HG02970 (cell line): ENCODE measurements around the gene ARL5C.

Experiments
- ATAC-seq: cut with Tn5 transposase; IDR thresholded peaks from one replicate; pipeline ENCODE4 v1.9.1; 2021; ENCODE audit warnings: mild to moderate bottlenecking, moderate library complexity, moderate number of reproducible peaks; ENCODE audit not compliant: unreplicated experiment, low FRiP score

ARL5C gene

DNA sequence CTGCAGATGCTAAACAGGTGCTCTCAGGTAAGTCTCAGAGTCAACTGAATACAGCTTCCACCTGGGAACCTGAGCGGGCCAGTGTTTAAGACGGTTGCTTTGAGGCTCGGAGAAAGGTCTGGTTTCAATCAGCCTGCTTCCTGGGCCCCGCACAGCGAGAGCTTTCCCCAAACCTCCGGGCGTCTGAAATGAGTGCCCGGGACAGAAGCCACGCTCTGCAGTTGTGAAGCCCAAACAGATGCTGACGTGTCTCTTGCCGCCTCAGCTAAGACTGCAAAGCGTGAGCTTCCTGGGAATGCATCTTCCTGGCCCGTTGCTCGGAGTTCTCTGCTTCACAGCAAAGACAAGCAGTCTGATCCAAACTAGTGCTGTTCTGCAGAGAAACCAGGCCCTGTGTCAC lies 51.2 kb downstream of the ARL5C start:
- ATAC-seq = no peak

DNA sequence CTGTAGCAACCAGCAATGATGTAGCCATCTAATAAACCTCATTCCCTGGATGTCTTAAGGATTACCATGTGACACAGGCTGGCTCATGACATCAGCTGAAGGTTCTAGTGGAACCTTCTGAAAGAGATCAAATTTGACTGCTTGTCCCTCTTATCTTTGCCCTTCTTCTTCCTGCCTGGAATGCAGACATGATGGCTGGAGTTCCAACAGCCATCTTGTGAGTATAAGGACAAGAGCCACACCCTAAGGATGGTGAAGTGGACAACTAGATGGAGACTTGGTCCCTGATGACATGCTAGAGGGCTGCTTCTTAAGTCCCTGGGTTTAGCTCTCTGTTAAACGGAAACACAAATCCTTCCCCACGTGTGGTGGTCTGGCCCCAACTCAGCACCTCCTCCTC lies 52.1 kb downstream of the ARL5C start:
- no peak for ATAC-seq

DNA sequence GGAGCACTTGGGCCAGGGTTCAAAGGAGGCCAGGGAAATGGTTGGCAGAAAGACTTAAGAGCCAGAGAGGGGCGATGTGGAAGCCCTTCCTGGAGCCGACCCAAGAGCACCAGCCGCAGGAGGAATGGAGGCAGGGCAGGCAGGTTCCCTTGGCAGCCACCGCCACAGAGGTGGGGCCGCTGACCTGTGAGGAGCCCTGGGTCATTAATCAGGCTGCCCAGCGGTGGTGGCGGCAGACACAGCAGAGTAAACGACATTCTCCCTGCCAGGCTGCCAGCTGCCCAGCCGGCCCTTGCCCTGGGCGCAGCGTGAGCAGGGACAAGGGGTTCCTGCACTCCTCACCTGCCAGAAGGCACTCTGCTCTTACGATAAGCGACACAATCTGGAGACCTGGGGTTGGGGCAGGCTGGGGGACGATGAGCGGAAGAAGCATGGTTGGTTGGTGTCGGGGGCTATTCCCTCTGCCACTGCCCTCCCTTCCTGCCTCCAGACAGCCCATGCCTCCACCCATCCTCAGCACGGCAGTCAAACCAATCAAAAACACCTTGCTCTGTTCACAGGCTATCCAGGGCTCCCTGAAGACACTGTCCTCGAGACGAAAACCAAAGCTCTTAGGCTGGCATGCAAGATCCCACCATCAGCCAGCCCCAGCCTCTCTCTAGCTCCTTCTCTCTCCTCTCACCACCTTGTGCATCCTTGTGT lies 55.4 kb downstream of the ARL5C start:
- no peak for ATAC-seq

DNA sequence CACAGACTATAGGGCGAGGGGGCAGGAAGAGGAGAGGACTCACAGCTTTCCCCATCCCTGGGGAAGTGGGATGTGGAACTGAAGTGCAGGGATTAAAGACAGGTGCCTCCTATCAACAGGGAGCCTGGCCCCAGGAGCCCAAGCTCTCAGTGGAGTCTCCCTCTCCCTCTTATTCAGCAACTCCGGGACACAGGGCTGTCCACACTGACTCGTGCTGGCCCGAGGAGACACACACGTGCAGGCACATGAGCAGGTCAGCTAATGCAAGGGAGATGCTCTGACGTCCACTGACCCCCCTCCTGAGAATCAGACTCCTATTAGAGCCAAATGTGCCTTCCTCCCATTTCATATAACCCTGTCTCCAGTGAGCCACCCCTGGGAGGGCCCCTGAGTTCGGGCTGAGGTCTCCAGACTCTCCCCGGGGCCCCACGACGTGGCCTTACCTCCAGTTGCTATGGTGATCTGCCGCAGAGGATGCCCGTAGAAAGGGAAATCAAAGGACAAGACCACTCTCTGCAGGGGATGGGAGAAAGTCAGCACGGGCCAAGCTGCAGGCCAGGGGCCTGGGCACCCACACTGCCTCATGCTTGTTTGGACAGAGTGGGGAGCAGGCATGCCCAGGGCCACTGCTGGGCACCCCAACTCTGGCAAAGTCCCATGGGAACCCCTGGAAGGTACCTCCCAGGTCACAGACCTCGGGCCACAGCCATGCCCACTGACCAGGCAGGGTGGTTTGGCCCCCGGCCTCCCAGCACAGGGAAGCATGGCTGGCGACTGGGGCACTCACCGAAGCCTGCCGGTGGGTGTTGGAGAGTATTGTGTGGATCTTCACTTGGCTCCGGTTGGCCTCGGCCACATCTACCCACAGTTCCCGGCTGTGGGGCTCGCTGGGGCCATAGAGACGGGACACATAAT lies 57.2 kb downstream of the ARL5C start:
- ATAC-seq = no peak

DNA sequence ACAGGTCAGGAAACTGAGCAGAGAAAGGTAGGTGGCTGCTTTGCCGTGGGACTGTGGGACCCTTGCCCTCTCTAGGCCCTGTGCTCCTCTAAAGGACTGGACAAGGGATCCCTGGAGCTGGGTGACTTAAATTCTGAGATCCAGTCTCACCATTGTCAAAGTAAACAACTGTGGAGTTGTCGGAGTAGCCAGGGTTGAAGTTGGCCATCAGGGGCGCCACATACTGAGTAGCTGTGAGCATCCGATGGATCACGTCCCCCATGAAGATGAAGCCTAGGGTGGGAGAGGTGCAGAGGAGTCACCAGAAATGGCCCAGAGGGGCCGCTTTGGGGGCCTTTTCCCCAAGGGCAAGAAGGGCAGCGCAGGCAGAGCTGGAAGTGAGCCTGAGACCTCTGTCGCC lies 58.0 kb downstream of the ARL5C start:
- no peak for ATAC-seq

DNA sequence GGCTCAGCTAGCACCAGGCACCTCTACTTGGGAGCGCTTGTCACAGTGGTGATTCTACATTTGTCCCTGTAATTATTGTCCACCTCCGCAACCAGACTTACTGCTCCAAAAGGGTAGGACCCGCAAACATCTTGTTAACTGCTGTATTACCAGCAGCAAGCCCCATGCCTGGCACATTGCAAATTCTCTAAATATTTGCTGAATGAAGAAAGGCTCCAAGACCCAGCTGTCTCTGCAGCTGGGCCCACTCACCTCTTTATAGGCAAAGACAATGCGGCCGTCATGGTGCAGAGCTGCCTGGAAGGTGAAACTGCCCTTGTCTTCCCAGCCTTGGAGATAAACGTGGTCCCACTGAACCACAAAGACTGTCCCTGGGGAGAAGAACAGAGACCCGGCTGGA lies 58.8 kb downstream of the ARL5C start:
- no peak for ATAC-seq
